HS-27A (cell line): ENCODE results near the gene DCST1.

ENCODE experiments used
- DNase-seq: peaks from one replicate; pipeline ENCODE4 v3.0.0-alpha.2; 2012; ENCODE audit warnings: low read depth, missing footprints

Gene DCST1

DNA sequence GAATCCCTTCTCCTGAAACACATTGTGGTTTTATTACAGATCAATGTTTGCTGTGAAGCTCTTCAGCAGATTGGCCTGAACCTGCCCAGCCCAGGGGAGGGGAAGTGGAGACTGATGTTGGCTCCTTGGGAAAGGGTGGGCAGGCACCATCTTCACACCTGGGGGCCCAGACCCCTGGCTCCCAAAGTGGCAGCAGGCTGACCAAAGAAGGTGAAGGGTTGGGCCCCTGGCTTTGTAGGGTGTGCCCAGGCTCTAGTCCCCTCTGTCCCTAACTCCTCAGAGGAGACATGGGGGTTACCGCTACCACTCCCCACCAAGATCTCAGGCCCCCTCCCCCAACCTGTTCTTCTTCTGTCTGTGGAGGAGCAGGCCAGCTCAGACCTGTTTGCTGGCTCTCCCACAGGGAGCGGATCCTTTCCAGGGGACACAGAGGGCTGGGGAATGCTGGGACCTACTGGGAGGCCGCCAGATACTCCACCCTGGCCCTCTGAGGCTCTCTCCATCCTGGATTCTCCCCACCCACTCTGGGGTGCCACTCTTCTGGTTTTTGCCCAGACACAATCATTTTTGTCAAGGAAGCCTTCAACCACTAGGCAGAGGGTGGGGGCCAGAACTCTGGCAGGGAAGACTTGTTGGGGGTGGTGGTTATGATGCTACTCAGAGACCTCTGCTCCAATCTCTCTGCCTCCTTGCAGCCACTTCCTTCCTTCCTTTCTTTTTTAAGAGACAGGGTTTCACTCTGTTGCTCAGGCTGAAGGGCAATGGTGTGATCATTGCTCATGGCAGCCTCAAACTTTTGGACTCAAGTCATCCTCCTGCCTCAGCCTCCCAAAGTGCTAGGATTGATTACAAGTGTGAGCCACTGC is 40.0 kb downstream of the DCST1 start:
- DNase-seq: no peak

DNA sequence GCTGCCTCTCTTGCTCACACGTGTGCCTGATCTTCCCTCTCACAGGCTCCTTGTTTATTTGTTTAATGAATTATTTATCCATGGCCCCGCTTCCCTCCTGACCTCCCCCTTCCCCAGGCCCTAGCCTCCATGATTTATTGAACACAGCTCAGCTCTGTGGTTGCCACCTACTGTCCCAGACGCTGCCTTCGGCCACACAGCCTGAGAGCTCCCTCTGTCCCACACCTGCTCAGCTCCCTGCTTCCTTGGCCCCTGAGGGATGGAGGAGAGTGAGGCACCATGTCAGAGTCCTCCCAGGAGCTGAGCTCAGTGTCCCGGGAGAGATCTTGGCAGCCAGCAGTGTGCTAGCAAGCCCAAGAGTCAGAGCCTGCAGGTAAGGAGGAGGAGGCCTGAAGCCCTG is 41.9 kb downstream of the DCST1 start:
- no peak for DNase-seq

DNA sequence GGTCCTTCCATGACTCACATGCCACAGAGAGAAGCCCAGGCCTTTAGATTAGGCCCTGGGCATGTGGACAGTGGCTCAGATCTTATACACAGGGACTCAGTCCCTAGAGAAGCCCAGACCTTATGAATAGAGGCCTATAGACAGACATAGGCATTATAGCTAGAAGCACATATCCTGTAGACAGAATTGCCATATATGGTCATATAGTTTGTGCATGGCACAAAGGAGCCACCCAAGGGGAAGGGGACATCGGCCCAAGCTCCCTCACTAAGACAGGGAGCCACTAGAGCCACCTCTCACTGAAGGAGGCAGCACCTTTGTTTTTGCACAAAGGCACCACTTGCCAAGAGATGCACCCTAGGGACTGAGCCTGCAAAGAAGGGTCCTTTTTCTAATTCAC is 42.7 kb downstream of the DCST1 start:
- no peak for DNase-seq

DNA sequence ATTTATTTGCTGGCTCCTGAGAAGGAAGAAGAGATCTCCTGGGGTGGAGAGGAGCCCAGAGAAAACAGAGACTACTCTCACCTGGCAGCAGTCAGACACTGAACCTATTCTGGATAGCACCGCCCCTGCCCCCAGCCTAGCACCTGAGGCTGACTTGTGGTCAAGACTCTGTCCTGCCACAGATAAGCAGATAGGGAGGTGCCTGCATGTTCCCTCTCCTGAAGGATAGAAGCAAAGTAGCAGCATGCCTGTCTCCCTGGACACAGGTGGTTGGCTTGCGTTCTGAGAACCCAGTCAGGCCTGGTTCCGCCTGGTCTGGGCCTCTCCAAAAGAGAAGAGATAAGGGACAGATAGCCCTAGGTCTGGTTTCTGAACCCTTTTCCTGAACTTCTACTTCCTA is 43.7 kb downstream of the DCST1 start:
- DNase-seq: no peak

DNA sequence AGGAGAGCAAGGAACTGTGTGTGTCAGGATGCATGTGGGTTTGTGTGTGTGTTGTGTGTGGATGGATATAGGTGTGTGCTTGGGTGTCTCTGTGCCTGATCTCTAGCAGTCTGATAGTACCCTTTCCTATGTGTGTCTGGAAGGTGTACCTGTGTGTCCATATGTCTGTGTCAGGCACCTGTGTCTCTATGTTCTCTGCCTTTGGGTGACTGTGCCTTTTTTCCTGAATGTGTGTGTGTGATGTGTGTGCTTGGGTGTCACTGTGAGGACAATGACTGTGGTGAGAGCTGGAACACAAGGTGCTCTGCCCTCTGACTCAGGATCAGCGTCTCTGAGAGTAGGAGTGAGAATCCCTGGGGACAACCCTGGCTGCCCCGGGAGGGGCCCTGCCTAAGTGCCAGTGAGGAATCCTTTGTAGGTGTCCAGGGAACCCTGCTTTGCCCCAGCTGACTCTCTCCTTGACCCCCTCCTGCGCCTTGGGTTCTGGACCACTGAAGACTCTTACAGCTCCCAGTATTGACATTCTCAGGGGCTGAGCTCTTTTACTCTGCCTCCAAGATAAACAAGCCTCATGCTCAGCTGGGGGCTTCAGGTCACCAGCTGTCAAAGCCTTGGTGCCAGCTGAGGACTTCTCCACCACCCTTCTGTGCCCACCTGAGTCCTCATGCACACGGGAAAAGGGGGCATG is 44.3 kb downstream of the DCST1 start:
- DNase-seq: no peak

DNA sequence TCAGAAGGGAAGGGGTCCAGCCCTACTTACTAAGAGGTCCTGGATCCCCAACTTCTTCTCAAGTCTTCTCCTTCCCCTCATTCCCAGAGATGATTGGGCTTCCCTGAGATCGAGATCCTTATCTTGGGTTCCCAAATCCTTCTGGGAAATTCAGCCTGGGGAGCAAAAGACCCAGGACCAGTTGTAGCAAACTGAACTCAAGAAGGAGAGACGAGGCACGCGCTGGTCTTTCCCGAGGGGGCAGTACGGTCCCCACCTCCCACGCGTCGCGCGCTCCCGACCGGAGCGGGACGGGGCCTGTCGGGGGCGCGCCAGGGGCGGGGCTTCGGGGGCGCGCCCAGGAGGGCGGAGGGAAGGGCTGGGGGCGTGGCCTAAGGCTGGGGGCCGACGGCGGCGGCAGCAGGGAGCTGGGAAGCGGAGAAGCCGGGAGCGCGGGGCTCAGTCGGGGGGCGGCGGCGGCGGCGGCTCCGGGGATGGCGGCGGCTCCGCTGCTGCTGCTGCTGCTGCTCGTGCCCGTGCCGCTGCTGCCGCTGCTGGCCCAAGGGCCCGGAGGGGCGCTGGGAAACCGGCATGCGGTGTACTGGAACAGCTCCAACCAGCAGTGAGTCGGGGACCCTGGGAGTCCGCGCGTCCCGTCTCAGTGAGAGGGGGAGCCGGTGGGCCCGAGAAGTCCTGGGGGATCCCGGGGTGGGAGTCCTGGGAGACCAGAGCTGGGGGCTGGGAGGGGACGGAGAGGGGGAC is 45.0 kb downstream of the DCST1 start, which contains the start of gene EFNA3:
Gene EFNA3 (plus strand): TSS at position 369 of the 741 bp plus-strand sequence. CDS start 105 bp downstream, at position 474.
- no peak for DNase-seq

DNA sequence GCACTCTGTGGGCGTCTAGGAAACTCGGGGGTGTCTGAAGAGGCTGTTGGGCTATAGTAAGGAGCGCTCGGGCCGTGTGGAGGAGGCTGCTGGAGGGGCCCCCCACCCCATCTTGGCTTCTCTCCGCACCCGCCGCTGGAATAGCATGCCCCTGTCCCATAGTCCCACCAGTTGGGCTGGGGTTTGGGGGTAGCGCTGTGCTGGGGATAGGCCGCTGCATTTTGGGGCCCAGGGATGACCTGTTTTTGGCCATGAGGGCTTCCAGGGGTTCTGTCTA is 45.5 kb downstream of the DCST1 start:
- no peak for DNase-seq

DNA sequence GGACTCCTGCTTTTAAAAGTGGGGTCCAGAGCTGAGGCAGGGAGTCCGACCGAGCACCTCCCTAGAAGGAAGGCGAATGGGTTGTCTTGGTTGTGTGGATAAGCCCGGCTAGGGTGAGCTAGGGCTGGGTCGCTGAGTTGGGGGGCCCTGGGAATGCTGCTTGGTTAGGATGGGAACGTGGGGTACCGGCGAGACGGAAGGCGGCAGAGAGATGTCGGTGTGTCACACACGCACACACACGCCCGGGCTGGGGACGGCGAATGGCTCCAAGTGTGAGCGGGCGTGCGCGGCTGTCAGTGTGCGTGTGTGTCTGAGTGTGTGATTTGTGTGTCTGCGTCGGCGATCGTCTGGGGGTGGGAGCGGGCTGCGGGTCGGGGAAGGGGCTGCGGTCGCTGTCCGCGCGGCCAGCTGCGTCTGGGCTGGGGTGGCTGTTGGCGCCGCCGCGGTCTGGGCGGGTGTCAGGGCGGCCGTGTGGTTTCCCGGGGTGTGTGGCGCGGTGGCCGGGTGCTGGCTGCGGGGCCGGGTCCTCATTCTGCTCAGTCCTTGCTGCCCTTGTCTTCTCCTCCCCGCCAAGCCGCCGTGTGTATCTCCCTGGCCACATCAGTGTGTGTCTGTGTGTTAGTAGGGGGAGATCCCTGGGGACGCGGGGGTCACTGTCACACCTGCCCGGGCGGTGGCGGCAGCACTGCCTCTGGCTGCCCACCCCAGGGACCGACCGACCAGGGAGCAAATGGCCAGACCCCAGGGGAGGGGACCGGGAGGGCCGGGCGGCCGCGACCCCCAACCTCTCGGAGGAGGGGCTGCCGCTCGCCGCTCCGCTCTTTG is 46.1 kb downstream of the DCST1 start:
- no peak for DNase-seq

DNA sequence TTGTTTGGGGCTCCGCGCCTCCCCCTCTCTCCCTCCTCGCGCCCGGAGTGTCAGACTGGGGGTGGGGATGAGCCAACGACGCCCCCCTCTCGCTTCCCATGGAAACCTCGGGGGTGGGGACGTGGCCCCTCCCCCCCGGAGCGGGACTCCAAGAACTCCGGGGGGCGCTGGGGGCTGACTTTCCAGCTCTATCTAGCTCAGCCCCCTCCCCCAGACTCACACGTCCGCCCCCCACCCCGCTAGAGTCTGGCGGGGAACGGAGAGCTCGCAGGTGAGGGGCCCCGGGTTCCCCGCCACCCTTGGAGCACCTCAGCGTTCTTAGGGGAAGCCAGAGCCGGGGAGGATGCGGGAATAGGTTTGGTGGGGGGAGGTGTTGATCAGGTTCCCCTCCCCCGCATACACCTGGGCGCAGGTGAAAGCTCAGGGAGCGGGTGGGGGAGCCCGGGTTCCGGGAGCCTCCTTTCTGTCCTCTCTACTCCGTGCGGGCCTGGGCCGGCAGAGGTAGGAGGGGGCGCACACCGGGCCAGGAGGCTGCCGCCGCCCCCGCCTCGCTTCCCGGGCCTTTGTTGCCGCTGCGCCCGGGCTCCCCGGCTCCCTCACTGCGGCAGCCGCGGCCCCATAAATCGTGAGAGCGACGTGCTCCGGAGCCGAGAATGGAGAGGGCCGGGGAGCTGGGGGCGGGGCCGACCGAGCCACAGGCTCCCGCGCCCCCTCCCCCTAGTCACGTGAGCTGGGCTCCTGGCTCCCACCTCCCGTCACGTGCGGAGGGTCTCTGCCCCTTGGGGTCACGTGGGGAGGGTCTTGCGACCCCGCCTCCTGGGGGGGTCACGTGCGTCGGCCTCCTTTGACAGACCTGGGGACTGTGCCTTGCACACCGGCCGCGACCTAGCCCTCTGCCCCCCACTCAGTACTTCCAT is 46.9 kb downstream of the DCST1 start:
- no peak for DNase-seq

DNA sequence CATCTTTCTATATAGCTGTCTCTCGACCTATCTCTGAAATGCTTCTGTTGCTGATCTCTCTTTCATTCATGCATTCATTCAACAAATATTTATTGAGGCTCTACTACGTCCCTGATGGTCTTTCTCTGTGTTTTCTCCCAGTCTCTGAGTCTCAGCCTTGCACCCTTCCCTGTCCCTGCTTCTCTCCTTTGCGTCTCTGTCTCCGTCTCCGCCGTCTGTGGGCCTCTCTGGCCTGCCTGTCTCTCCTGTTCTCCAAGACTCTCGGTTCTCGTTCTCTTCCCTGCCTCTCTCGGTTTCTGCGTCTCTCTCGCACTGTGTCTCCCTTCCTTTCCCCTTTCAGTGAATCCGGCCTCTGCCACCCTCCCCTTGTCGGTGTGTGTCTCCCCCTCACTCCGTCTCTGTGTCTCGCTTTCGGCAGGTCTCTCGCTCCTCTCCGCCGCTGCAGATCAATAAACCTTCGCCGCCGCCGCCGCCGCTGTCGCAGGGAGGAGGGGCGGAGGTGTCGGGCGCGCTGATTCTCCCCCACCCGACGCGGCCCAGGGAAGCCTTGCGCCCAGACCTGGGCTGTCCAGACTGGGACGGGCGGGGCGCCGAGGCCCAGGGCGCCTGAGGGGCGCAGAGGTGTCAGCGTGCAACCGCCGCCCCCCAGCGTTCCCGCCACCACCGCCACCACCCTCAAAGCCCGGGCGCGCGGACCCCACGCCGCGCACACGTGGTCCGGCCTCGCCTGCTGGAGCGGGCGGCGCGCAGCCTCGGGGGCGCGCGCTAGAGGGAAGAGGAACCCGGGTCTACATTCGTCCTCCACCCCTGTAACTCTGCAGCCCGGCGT is 48.1 kb downstream of the DCST1 start:
- no peak for DNase-seq

DNA sequence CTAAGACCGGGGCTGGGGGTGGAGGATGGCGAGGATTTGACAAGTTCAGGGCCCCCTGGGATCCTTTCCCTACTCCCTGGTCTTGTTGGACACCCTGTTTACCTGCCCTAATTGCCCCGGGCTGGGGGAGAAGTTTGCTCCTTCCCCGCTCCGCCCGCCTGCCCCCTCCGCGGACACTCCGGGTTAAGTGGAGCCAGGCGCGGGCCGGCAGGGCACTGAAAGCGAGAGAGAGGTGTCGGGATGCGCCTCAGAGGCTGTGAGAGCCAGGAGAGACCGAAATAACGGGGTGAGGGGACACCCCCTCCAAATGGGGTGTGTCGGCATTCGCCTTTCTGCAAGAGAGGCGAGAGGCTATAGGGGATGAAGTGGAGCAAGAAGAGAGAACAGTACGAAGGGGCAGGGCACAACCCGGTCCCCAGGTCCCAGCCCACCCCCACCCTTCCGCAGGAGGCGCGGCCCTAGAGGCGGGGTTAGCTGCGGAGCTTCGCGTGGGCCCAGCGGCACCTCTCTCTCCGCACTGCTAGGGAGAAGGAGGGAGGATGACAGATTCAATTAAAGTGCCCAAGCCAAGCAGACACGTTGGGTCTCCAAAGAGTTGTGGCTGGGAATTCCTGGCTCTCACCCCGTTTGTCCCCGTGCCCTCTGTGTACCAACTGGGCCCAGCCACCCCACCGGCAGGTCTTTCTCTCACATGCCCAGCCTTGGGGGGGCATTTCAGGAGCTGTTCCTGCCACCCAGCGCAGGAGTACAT is 48.9 kb downstream of the DCST1 start:
- DNase-seq: no peak

DNA sequence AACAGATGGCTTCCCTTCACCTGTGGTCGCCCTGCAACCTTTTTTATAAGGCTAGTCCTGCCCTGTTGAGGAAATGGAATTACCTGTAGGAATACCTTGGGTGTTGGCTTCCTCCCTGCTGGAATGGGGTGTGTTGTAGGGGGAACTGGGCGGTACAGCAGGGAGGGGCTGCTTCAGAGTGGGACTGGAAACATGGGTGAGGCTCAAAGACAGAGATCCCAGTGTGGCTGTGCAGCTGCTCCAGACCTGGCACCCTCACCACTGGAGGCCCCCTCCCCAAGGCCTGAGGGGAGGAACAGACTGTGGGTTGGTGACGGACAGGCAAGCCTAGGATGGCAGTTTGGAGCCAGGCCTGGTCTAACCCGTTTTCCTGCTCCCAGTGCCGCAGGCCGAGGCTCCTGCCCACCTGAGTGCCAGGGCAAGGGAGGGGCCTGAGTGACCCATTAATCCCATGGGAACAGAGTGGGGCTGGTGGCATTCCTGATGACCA is 49.5 kb downstream of the DCST1 start:
- DNase-seq: no peak

DNA sequence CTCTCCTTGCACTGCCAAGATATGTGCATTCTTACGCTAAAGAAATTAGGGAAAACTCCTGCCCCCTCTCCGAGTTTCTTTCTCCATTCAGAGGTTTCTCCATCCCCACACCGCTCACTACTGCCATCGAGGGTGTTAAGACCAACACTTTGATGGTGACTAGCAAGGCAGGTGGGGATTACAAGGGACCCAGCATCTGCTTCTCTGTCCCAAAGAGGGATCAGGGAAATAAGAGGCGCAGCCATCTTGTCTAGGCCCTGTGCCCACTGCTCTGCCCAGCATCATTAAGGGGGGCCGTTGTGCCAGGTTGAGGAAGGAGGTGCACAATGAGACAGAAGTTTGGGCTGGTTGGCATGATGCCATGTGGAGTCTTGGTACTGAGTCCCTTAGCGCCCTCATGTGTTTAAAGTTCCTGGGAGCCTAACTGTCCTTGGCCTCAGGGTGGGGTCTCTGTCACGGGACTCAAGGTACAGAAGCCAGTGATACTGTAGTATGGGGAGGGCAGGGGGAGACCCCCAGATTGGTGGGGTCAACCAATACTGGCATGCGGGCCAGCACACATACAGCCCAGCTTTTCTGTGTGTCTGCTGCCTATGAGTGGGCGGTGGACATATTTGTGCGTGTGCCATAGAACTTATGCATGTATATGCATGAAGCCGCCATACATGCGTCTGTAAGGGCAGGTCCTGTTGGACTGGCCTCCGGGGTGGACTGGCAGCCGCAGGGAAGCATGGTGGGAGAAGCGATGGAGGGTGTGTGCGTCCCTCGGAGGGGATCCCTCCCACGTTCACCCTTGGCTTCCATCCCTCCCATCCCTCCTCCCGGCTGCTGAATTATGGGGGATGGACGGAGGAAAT is 50.5 kb downstream of the DCST1 start:
- no peak for DNase-seq

DNA sequence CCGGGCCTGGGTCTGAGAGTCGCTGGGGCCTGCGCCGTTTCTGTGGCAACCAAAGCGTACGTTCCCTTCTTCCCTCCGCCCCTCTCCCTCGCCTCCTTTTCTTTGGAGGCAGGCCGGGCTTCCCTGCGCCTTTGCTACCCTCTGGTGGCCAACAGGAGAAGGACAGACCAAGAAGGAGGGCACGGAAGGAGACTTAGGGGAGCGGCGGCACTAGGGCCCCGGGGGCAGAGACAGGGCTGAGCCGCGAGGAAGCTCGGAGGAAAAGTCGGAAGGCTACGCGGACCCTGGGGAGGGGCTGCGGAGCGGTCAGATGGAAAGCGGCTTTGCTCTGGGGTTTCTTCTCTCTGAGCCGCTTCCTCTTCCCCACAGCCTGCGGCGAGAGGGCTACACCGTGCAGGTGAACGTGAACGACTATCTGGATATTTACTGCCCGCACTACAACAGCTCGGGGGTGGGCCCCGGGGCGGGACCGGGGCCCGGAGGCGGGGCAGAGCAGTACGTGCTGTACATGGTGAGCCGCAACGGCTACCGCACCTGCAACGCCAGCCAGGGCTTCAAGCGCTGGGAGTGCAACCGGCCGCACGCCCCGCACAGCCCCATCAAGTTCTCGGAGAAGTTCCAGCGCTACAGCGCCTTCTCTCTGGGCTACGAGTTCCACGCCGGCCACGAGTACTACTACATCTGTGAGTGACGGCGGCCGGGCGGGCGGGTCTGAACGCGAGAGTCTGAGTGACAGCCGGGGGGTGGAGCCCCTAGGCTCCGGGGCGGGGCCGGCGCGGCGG is 51.3 kb downstream of the DCST1 start:
- DNase-seq: peak; percentile 80

DNA sequence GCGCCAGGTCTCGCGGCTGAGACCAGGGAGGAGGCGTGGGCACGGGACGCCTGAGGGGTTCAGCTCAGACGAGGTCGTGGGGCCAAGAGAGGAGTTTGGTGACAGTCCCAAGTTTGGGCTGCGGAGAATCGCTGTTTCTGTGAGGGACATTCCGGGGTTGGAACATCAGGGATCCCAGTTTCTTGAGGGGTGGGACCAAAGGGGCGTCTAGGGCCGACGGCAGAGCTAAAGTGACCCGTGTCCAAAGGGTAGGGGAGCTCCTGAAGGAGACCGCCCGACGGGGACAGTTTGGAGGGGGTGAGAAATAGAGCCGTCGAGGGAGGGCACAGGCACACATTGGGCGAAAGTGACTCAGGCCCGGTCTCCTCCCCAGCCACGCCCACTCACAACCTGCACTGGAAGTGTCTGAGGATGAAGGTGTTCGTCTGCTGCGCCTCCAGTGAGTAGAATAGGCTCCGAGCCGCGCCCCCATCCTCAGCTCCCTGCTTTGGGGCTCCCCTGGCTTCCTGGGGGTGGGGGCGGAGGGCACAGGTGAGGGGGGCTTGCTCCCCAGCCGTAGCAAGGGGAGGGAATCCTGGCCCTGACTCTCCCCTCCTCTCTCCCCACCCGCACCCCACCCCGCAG is 52.0 kb downstream of the DCST1 start:
- DNase-seq: no peak

DNA sequence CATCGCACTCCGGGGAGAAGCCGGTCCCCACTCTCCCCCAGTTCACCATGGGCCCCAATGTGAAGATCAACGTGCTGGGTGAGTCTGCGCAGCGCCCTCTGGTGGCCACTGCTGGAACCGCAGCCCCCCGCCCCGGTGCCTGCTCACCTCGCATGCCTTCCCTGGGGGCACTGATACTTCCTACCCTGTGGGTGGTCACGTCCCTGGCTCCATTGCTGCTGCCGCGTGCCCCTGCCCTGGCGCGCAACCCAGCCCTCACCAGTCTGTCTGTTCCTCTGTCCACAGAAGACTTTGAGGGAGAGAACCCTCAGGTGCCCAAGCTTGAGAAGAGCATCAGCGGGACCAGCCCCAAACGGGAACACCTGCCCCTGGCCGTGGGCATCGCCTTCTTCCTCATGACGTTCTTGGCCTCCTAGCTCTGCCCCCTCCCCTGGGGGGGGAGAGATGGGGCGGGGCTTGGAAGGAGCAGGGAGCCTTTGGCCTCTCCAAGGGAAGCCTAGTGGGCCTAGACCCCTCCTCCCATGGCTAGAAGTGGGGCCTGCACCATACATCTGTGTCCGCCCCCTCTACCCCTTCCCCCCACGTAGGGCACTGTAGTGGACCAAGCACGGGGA is 52.6 kb downstream of the DCST1 start:
- DNase-seq: no peak
